GM21423 (cell line): ENCODE measurements around the gene CCDC170.
"Not testable (repeated sequence)": the region's sequence is repeated elsewhere in the genome, so short reads cannot be mapped to it uniquely, and the experiment has no call there.

Experiments
- ATAC-seq: cut with Tn5 transposase; IDR thresholded peaks from one replicate; pipeline ENCODE4 v1.9.1; 2021; ENCODE audit warnings: mild to moderate bottlenecking, moderate library complexity; ENCODE audit not compliant: unreplicated experiment

The CCDC170 gene, protein sequence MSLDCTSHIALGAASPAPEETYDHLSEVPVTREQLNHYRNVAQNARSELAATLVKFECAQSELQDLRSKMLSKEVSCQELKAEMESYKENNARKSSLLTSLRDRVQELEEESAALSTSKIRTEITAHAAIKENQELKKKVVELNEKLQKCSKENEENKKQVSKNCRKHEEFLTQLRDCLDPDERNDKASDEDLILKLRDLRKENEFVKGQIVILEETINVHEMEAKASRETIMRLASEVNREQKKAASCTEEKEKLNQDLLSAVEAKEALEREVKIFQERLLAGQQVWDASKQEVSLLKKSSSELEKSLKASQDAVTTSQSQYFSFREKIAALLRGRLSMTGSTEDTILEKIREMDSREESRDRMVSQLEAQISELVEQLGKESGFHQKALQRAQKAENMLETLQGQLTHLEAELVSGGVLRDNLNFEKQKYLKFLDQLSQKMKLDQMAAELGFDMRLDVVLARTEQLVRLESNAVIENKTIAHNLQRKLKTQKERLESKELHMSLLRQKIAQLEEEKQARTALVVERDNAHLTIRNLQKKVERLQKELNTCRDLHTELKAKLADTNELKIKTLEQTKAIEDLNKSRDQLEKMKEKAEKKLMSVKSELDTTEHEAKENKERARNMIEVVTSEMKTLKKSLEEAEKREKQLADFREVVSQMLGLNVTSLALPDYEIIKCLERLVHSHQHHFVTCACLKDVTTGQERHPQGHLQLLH

DNA sequence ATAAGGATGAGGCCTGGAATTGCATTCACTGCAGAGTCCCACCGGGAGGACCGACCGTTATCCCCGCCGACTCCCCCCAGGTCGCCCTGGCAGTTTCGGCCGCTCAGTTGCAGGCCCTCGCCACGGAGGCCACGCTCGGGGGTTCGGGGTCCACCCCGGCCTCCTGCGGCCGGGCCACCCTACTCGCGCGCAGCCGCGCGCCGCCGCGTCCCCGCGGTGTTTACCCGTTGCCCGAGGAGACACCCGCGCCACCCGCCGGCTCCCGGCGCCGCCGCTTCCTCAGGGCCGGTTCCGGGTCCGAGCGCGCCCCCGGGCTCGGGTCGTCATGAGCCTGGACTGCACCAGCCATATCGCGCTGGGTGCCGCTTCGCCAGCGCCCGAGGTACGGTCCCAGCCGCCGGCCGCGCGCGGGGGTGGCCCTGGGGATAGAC is at the start of gene CCDC170:
Gene CCDC170 (plus strand): TSS at position 214 of the 431 bp plus-strand sequence. CDS start 112 bp downstream, at position 326.
- ATAC-seq = no peak

DNA sequence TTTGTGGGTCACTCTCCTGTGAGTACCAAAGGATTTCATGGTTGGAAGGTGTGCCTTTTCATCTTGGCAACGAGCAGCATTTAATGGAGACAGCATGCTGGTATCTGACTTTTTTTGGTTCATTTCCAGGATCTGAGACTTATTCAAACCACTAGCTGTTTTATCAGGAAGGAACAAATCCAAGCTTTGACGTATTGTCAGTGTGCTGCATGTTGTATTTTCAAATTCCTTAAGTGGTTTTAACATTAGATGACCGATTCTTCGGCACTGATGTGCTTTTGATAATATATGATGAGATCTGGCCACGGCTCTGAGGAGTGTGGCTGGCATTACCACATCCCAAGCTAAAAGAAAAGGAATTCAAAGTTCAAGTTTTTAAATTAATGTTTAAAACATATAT is 48.3 kb upstream of the CCDC170 start:
- ATAC-seq = no peak

DNA sequence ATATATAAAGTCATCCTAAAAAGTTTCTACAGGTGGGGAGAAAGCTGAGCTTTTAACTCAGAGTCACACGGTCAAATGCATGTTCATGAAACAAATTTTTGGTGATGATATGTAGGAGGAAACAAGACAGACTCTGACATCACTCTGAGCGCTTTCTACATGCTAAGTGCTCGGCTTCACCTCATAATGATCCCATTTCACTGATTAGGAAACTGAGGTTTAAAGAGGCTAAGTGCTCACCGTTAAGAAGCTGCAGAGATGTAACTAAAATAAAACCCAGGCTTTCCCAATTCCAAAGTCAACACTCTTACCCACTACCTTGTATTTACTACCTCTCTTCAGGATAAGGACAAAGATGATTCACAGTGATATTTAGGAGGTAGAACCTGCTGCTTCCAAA is 46.6 kb upstream of the CCDC170 start:
- ATAC-seq = no peak

DNA sequence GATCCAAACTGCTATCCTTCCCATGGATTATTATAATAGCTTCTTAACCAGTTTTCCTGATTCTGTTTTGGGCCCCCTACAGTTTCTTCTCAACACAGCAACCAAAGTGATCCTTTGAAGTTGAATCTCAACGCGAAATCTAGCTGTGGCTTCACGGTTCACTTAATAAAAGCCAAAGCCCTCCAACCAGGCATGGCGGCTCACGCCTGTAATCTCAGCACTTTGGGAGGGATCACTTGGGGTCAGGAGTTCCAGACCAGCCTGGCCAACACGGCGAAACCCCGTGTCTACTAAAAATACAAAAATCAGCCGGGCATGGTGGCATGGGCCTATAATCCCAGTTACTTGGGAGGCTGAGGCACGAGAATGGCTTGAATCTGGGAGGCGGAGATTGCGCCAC is 45.2 kb upstream of the CCDC170 start:
- ATAC-seq = no peak

DNA sequence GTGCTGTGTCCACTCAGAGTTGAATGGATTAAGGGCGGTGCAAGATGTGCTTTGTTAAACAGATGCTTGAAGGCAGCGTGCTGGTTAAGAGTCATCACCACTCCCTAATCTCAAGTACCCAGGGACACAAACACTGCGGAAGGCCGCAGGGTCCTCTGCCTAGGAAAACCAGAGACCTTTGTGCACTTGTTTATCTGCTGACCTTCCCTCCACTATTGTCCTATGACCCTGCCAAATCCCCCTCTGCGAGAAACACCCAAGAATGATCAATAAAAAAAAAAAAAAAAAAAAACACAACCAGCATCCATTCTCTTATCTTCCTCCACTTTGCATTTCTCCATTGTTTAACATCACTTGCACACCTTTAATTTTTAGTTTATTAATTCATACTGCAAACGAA is 42.9 kb upstream of the CCDC170 start:
- ATAC-seq = not testable (repeated sequence)

DNA sequence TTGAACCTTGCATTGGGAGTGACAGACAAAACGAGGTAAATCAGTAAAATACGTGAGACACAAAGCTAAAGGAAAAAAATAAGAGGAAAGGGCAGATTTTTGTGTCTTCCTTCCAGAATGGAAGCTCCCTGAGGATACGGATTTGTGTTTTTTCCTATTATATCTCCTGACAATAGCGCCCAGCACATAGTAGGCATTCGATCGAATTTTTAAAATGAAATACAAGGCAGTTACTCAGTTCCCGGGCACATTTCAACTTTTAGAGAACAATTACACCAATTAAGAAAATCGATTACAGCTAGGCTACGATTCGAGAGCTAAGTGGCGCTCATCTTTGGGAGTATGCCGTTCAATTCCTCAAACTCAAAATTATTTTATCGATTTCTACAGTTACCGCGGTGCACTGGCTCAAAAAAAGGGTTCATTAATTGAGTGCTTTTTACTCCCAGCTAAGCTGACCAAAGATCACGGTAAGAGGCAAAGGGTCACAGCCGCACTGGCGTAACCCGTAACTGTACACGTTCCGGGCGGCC is 42.3 kb upstream of the CCDC170 start:
- no peak for ATAC-seq

DNA sequence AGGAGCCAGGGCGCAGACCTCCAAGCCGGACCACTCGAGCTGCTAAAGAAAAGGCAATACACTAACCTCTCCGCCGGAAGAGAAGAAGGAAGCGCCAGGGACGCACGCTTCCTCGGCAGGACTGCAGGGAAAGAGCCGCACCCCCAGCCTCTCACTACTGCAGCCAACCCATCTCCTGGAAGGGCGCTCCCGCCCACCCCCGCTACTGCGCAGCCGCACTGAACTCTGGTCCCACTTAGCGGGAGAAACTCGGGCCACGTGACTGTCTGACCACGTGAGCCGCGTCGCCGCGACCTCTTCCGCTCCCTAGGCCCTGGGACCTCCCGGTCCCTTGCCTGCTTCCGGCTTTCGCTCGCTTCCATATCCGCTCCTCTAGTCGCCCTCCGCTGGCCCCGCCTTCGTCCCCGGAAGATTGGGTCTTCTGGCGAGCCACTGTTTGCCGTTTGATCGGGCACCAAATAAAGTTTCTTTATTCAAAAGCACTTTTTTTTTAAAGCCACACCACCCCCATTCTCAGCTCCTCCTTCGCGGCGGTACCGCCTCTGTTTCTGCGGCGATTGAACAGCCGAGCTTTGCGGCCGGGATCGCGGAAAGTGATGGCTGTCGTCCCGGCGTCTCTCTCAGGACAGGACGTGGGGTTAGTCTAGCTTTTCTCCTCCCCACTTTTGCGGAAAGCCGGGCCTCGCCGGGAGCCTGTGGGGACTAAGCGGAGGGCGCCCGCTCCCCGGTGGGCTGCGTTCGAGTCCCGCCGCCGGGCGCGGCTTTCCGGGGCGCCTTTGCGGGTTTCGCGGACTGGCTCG is 41.7 kb upstream of the CCDC170 start, which contains the start of gene RMND1:
Gene RMND1 (minus strand): TSS at position 177 of the 800 bp plus-strand sequence. CDS start 6,315 bp downstream, outside the sequence.
- ATAC-seq = peak; percentile 97

DNA sequence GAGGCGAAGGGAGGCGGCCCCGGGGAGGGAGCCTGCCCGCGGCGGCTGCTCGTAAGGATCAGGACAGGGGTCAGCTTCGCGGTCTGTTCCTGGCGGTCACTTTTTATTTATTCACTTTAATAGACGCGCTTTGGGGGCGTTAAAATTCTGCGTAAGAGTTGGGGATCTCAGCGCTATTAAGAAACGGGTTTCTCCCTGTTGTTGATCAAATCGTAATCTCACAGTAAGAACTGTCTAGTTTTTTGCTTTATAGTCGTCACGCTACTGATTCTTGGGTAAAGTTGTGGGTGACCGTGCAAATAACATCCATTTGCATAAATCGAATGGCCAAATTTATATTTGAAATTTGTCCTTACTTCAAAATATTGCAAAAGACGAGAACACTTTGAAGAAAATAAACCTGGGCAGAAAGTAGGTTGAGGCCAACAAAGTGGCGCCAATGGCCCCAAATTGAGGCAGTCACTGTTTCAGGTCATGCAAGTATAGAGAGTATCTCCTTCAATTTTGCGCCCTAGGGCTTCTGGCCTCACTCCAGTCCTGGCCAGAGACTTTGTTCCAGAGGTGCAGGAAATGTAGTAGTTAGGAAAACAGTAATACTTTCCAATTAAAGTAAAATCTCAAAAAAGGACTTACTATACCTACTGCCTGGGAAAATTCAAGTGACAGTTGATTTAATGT is 40.9 kb upstream of the CCDC170 start:
- no peak for ATAC-seq

DNA sequence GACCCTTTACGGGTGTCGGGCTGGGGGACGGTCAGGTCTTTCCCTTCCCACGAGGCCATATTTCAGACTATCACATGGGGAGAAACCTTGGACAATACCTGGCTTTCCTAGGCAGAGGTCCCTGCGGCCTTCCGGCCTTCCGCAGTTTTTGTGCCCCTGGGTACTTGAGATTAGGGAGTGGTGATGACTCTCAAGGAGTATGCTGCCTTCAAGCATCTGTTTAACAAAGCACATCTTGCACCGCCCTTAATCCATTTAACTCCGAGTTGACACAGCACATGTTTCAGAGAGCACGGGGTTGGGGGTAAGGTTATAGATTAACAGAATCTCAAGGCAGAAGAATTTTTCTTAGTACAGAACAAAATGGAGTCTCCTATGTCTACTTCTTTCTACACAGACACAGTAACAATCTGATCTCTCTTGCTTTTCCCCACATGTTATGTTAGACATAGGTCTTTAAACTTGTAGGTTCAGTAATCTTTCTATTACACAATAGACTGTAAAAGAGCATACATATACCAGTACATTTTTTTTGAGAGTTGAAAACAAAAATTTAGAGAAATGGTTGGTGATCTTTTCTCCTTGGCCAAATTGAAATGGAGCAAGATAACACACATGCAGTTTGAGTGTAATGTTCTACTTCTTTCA is 37.9 kb upstream of the CCDC170 start:
- not testable (repeated sequence) for ATAC-seq

DNA sequence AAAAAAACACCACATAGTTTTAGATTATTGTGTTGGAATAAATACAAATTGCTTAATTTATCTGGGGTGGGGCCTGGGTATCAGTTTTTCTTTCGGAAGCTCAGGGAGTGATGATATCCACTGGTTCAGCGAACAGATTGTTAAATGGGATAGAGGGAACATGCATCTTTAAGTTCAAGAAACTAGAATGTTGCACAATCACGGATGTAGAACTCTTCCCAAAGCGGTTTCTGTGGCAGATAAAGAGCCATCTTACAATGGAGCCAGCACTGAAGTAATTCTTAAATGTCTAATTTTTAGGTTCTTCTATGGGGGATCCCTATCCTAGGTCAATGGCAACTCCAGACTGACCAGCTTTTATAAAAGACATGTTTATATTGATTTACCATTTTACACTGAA is 32.1 kb upstream of the CCDC170 start:
- no peak for ATAC-seq

DNA sequence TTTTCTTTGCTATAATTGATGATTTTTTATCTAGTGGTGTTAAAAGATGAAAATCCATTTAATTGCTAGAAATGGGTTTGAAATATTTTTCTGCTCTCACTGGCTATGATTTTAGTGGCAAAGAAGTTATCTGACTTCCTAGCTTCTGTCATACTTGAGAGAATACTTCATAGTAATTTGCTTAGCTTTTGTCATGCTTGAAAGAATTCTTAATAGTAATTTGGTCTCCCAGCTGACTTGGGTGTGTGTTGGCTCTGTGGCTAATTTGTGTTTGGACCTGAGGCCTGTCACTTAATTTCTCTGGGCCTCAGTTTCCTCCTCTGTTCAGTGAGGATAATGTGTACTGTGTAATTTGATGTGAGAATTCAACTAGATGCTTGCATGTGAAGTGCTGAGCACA is 29.1 kb upstream of the CCDC170 start:
- no peak for ATAC-seq

DNA sequence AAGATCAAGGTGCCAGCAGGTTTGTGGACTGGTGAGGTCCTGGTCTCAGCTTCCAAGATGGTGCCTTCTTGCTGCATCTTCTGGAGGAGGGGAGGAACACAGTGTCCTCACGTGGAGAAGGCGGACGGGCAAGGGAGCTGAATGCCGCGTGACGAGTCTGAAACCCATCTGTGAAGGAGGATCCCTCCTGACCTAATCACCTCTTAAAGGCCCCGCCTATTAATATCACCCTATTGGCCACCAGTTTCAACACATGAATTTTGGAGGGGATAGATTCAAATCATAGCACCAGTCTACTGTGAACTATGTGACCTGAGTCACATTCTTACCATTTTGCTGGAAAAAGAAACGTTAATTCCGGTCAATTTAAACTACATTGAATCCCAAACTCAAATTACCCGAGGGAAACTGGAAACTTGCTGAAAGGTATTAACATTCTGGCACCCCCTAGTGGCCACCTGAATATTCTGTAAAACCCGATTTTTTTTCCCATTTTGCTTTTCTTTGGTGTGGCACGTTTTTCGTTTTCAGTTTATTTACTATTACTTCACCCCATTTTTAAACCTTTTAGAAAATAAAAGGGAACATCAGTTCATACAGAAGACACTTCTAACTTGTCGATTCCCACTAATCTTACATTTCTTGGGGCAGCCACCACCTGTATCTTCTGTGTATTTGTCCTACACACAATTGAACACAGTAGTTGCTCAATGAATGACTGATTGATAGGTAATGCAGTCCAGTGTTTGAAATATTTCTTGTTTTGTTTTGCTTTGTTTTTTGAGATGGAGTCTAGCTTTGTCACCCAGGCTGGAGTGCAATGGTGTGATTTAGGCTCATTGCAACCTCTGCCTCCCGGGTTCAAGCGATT is 17.9 kb upstream of the CCDC170 start:
- no peak for ATAC-seq

DNA sequence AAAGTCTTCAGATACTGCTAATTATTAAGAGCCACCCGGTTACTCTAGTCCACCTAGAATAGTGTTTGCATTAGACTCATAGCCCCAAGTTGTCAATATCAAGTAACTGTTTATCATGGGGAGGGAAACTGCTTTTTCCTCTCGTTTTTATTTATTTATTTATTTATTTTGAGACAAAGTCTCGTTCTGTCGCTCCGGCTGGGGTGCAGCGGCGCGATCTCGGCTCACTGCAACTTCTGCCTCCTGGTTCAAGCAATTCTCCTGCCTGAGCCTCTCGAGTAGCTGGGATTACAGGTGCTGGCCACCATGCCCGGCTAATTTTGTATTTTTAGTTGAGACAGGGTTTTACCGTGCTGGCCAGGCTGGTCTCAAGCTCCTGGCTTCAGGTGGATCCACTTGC is 16.1 kb upstream of the CCDC170 start:
- ATAC-seq = no peak

DNA sequence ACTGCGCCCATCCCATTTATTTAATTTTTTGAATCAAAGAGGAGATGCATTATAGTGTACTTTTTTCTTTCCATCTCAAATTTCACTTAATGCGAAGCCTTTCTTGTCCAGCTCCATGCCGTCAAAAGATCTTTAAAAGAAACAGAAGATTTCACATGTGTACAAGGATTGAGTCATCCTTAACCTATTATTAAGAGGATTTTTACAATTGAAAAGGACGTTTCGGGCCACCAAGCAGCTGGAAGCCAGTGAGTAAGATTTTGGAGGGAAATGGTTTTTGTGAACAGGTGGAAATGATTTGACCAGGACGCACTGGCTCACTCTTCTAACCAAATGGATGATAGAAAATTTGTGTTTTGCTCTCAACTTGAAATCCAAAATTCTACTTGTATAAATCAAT is 15.1 kb upstream of the CCDC170 start:
- no peak for ATAC-seq

DNA sequence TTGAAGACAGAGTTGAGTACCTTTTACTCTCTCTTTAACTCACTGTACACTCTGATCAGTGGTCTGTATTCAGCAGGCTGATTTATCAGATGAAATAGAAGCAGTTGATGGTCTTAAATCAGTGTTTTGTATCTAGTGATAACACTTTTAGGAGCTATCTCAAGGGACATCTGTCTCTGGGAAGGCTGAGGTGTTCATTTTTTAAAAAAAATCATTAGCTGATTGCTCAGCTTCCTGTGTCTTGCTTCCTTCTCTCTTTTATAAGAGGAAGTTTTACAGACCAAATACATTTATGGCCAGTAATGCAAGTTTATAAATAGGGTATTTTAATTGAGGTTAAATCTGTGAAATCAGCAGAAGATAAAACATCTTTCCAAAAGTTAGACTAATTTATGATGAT is 12.0 kb upstream of the CCDC170 start:
- ATAC-seq = no peak

DNA sequence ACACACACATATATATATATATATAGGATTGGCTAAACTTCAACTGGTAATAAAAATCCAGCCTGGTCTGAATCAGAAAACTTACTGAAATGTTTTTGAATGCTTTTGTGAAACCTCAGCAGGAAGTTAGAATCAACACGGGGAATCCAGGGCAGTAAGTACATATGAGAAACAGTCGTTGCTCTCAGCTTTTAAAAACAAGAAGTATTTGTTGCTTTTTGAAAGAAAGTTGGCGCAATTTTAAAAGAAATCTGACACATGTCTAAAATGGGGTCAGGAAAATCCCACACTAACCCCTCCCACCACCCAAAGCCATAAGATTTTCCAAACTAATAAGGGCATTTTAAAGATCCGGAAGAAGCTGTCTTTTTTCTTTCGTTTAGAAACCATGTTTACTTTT is 11.5 kb upstream of the CCDC170 start:
- no peak for ATAC-seq

DNA sequence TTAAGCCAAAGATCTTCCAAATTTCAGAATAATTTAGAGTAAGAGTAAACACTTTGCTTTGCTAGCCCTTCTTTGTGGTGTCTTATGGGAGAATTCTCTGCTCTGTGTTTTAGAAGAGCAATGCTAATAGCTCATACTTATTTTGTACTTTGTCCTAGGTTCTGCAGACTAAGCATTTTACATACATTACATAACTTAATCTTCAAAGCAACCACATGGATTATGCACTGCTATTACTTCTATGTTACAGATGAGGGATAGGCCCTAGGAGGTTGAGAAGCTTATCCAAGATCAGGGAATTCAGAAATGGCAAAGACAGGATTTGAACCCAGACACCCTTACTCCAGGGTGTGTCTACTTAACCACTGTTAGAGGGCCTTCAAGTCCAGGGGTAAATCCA is 9.8 kb upstream of the CCDC170 start:
- ATAC-seq = no peak

DNA sequence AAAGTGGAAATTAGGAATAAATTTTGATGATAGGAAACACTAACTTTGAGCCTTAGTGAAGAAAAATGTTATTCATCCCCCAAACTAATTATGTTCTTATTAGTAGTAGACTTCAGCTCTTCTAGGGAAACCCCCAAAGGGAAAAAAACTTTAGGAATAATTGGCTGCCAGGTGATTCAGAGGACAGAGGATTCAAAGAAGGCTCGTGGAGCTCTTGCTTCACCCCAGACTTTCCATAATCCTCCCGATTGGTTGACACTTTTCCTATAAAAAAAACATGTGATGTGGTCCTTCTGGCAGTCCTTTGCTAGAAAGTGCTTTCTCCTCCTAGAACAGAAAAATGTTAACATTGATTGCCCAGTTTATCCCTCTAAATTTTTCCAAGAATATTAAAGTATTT is 5.6 kb upstream of the CCDC170 start:
- no peak for ATAC-seq

DNA sequence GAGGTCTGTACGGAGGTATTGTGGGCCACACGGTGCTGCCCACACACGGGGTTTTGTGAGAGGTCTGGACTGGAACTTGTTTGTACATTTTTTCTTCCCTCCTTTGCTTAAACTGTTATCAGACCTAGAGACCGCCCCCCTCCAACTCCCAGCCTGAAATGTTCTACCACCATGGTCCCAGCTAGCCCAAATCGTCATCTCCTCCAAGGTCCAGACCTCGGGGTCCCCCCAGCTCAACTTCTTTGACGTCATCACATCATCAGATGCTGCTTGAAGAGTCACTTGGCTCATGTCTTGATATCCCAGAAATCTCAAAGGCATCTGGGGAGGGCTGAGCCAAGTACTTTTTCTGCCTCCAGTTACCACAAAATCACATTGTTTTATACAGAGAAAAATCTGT is 2.8 kb upstream of the CCDC170 start:
- no peak for ATAC-seq
